Measurements from ENCODE around the gene CEMP1.
"Not testable (repeated sequence)": the region's sequence is repeated elsewhere in the genome, so short reads cannot be mapped to it uniquely, and the experiment has no call there.

CEMP1 gene

DNA sequence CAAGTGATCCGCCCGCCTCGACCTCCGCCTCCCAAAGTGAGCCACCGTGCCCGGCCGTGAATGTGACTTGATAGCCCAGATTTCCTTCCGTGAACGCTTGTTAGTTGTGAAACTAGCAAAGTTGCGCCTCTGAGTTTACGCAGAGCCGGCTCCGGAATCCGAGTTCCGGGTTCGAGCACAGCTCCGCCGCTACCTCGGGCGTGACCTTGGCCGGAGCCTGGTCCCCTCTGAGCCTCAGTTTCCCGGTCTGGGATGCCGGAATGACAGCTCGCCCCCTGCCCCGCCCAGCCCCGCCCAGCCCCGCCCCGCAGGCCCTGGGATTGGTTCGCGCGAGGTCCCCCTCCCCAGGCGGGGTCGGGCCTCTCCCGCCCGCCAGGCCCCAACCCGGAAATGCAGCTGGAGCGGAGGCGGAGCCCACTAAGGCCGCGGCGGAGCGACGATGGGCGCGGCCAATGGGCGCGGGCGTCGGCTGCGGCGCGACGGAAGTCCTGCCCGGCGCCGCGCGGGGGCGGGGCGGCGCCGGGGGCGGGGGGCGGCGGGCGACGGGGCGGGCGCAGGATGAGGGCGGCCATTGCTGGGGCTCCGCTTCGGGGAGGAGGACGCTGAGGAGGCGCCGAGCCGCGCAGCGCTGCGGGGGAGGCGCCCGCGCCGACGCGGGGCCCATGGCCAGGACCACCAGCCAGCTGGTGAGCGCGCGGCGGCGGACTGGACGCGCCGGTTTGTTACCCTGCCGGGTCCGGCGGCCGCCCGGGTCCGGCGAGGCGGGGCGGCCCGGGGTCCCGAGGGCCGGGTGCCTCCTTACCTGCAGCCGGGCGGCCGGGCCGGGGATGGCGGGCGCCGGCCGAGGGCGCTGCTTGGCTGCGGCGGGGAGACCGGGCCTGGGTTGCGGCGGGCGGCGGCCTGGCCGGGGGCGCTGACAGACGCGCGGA lies 6.5 kb upstream of the CEMP1 start, which contains the start of gene PDPK1:
PDPK1 (plus strand) TSS at position 571 of the 929 bp plus-strand sequence; CDS start at position 663, 92 bp downstream.
- DNase-seq: peak; percentile 96 to 97
- TF ChIP-seq POLR2A (IDR thresholded peaks at IDR 0.05; ENCODE audit: low read length) (no peak), GATA1 (IDR thresholded peaks at IDR 0.05; ENCODE audit: low read depth, low read length) (no peak)

DNA sequence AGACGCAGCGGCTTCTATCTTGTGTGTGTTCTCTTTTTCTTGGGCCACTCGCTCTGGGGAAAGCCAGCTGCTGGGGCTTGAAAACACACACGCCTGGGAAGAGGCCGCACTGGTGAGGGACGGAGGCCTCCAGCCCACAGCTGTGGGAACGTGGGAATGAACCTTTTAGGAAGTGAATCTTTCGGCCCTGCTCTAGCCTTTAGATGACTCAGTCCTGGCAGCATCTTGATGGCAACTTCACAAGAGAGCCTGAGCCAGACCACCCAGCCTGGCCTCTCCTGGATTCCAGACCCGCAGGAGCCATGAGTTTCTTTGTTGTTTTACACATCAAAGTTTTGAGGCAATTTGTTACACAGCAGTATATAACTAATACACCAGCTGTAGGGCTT lies 4.4 kb upstream of the CEMP1 start:
- DNase-seq: no peak
- TF ChIP-seq GATA1 (IDR thresholded peaks at IDR 0.05; ENCODE audit: low read depth, low read length) (no peak), POLR2A (IDR thresholded peaks at IDR 0.05; ENCODE audit: low read length) (no peak)

GRCh38 chr16:2534335-2534734 lies 3.1 kb upstream of the CEMP1 start:
- DNase-seq: not testable (repeated sequence)

- TF ChIP-seq GATA1 (IDR thresholded peaks at IDR 0.05; ENCODE audit: low read depth, low read length) (no peak), POLR2A (IDR thresholded peaks at IDR 0.05; ENCODE audit: low read length) (no peak)
- no peak for DNase-seq
These were observed 2.7 kb upstream of the CEMP1 start for GRCh38 chr16:2533912-2534311.

DNA sequence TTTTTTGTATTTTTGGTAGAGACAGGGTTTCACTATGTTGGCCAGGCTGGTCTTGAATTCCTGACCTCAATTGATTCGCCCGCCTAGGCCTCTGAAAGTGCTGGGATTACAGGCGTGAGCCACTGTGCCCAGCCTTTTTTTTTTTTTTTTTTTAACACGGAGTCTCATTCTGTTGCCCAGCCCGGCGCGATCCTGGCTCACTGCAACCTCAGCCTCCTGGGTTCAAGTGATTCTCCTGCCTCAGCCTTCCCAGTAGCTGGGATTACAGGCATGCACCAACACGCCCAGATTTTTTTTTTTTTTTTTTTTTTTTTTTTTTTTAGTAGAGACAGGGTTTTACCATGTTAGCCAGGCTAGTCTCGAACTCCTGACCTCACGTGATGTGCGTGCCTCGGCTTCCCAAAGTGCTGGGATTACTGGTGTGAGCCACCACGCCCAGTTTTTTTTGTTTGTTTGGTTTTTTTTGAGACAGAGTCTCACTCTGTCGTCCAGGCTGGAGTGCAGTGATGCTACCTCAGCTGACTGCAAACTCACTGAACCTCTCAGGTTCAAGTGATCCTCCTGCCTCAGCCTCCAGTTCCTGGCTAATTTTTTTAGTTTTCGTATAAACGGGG lies 2.0 kb upstream of the CEMP1 start:
- DNase-seq: not testable (repeated sequence)

DNA sequence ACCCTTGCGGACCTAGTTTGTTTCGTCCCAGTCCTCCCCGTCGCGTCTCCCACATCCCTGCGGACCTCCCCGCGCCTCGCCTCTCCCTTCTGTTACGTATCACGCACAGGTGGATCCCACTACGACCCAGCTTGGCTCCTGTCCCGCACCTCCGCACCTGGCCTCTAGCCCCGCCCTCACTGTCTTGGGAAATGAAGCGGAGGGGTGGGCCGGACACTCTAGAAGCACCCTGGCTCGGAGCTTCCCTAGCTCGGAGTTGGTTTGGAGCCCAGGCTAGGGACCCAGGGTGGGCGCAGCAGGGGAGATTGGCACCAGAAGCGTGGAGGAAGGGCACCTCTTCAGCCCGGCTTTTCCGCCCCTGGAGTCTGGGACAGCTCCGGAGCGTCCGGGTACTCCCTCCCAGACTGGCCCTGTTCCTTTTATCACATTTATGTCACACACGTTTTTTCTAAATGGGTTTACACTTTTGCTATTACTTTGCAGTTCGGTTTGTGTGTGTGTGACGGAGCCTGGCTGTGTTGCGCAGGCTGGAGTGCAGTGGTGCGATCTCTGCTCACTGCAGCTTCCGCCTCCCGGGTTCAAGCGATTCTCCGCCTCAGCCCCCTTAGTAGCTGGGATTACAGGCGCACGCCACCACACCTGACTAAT lies 1.4 kb upstream of the CEMP1 start:
- DNase-seq: peak; percentile 63 to 73
- TF ChIP-seq GATA1 (IDR thresholded peaks at IDR 0.05; ENCODE audit: low read depth, low read length) (no peak), POLR2A (IDR thresholded peaks at IDR 0.05; ENCODE audit: low read length) (no peak)

DNA sequence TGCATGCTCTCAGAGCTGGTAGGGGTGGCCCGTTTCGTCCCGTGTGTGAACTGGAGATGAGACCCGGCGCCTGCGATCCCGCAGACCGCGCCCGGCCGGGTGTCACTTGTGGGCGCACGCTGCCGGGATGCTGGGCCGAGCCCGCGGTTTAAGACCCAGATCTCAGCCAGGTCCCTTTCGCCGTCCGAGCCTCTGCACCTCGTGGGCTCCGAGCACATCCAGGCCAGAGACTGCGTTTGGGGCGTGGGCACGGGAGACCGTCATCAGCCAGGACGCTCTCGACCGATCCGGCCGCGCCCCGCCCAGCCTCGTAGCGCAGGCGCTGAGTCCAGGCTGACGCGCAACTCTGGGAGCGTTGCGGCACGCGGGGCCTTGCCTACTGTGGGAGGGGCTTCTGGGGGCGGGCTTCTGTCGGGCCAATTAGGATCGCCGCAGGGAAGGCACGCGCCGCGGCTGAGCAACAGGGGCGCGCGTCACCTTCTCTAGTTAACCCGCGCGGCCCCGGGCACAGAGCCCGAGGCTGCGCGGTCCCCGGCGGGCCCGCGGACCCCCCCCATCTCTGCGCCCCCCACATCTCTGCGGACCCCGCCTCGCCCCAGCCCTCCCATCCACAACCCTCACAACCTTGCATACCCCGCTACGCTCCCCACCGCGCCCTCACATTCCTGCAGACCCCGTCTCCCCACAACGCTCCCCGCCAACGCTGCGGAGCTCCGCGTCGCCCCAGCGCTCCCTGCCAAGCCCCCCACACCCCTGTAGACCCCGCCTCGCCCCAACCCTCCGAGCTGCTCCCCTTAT lies 687 bp upstream of the CEMP1 start:
- peak; percentile 97 to 99 for DNase-seq

DNA sequence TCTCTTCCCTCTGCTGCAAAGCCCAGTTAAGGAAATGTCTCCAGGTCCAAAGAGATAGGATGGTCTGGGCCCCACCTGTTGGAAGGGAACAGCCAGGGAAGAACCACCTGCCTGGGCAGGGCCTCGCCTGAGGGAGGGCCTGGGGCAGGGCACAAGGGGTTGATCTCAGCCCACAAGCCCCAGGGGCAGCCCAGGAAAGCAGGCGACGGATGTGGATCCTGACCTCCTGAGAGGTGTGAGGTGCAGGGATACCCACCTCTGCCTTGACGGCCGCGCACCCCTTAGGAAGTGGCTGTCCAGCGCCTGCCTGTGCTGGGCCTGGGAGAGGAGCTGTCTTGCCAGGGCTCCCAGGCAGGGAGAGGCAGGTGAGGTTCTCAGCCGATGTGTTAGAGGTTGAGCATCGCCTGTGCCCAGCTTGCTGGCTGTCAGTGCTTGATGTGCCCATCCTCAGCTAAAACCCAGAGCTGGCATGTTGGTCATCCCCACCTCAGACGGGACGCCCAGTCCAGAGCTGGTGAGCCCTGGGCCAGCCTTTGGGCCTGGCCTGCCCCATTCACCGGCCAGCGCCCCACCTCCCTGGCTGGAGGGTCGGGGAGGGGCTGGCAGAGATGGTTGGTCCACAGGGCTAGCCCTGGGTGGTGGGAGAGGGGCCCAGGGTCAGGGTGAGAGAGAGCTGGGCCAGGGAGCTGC lies 434 bp downstream of the CEMP1 start:
- no peak for DNase-seq

More for the DNA sequence above, 687 bp upstream of the CEMP1 start:
- TF ChIP-seq POLR2A (IDR thresholded peaks at IDR 0.05; ENCODE audit: low read length): peak; percentile 67
- TF ChIP-seq GATA1 (IDR thresholded peaks at IDR 0.05; ENCODE audit: low read depth, low read length): no peak

DNA sequence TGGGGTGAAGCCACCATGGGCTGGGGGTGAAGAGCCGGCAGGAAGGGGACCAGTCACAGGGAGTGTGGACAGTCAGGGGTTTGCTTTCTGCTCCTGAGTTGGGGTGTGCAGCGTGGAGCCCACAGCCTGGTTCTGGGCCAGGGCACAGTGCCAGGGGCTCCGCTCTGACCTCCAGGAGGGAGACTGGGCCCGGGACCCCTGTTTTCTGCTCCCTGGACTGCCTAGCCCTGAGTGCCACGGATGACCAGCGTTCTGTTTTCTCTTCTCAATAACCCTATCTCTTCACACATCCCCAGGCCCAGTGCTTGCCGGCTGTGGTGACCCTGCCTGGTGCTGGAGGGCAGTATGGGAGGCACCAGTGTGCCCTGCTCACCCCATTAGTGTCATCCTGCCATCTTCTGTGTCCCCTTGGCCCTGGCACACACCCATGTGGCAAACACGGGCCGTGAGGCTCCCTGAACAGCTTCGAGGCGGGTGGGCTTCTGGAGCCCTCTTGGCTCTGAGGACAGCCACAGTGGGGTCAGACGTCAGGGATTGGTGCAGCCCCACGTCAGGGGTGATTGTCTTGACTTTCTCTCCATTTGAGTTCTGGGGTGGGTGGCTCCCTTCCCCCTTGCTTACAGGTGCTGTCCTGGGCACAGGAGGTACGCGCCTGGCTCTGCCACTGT lies 1.1 kb downstream of the CEMP1 start:
- TF ChIP-seq POLR2A (IDR thresholded peaks at IDR 0.05; ENCODE audit: low read length): no peak
- no peak for TF ChIP-seq GATA1 (IDR thresholded peaks at IDR 0.05; ENCODE audit: low read depth, low read length)
- DNase-seq: no peak

More for the DNA sequence above, 434 bp downstream of the CEMP1 start:
- TF ChIP-seq POLR2A (IDR thresholded peaks at IDR 0.05; ENCODE audit: low read length) (no peak), GATA1 (IDR thresholded peaks at IDR 0.05; ENCODE audit: low read depth, low read length) (no peak)

DNA sequence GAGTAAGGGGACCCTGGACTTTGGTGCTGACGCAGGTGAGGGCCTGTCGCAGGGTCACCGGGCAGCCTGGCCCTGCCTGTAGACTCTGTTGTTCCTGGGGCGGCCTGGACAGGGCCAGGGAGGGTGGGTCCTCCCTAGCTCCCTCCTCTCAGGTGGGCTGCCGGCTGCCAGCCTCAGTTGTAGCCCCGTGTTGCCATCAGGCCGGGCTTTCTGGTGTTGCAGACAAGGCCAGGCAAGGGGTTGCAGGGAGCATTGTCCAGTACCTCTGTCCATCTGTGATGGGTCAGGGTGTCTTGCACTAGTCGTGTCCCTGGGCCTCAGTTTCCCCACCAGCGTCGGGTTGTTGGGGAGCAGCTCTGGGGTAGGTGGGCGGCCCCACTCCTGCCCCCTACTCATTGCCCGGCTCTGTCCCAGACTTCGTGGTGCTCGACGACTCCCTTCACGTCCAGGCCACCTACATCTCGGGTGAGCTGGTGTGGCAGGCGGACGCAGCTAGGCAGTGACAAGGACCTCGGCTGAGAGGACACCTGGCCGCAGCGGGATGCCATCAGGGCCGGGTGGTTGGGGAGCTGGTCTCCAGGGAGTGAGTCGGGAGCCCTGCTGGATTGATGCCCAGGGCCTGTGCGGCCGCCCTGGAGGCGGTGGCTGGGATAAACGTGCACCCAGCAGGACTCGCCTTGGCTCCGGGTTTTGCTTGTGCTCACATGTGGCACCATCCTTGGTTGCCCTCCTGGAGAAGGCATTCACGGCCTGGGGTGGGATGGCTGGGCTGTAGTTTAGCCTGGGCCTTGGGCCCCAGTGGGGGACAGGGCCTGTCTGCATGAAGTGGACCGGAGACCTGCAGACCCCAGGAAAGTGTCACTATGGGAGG lies 1.9 kb downstream of the CEMP1 start:
- TF ChIP-seq GATA1 (IDR thresholded peaks at IDR 0.05; ENCODE audit: low read depth, low read length) (no peak), POLR2A (IDR thresholded peaks at IDR 0.05; ENCODE audit: low read length) (no peak)
- DNase-seq: peak in 1 of 2 experiments; percentile 30

GRCh38 chr16:2528161-2529060 lies 2.8 kb downstream of the CEMP1 start:
- no peak for DNase-seq
- TF ChIP-seq POLR2A (IDR thresholded peaks at IDR 0.05; ENCODE audit: low read length): no peak
- TF ChIP-seq GATA1 (IDR thresholded peaks at IDR 0.05; ENCODE audit: low read depth, low read length): no peak
